ENCODE data around the gene PDCD1.

PDCD1 gene

GRCh38 chr2:241870081-241870541 is 11.4 kb upstream of the PDCD1 start:
- no peaks in the 10 kb centered on the region for H3K27me3 ChIP-seq (ENCODE audit: insufficient read depth, low read length, poor library complexity)
- H3K4me3 ChIP-seq (ENCODE audit: low read depth in 1 of 2, low read length in 2 of 2), result no peak overlapping the region
- H3K36me3 ChIP-seq (ENCODE audit: insufficient read depth, low read length), result no peaks in the 10 kb centered on the region
- peaks cover 71% of the 10 kb centered on the region for H3K4me1 ChIP-seq (ENCODE audit: insufficient read depth, low read length)
- H3K27ac ChIP-seq (ENCODE audit: low read length), result no peak overlapping the region
- DNase-seq (no peak), ATAC-seq (ENCODE audit: insufficient read depth, low read depth) (no peak)
- no peaks in the 10 kb centered on the region for H3K79me2 ChIP-seq (ENCODE audit: insufficient read depth, low read length)
- no peak for TF ChIP-seq EZH2 (IDR thresholded peaks at IDR 0.05; ENCODE audit: borderline replicate concordance, low read depth, low read length, severe bottlenecking)
- TF ChIP-seq CTCF (IDR thresholded peaks at IDR 0.05; ENCODE audit: borderline replicate concordance, extremely low read depth, low read length, poor library complexity, severe bottlenecking), result no peak
- H2AFZ ChIP-seq (ENCODE audit: low read depth, low read length), result no peak overlapping the region
- H3K9me3 ChIP-seq (ENCODE audit: insufficient read depth, low read length, severe bottlenecking), result no peaks in the 10 kb centered on the region
- H4K20me1 ChIP-seq (ENCODE audit: insufficient read depth, low read length), result peaks cover 28% of the 10 kb centered on the region
- no peak overlapping the region for H3K9ac ChIP-seq (ENCODE audit: low read depth, low read length)
- H3K4me2 ChIP-seq (ENCODE audit: insufficient read depth, low read length), result no peak overlapping the region

DNA sequence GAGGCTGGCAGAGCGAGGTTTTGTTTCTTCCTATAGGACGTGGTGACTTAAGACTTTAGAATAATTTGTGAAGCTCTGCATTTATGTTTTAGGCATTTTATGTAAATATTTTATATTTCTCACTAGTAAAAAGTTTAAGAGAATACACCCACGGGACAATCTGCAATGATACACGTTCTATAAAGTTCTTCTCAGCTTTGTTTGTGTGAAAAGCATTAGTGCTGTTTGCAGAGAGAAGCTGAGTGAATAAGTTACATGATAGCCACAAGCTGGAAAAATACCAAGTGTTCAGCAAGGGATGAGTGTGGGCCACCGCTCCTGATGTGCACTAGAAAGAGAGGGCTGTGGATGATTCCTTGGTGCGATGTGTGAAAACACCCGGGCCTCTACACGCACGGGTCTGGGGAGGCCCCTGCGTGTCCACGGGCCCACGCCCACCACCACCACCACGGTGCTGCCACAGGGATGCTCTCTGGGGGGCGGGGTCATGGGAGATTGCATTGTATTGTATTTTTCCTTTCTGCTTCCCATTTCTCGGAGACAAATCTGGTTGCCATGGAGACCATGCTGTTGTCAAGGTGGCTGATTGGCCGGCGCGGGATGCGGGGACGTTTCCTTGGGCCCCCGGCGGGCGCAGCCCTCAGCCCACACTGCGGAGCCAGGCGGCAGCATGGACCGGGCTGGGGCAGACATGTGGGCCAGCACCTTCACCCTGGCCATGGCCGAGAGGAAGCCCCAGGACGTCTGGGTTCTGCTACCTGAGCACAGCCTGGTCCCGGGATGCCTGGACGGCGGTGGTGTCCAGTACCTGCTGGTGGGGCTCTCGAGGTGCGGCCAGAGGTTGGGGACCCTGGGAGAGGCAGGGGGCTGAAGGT is 10.6 kb upstream of the PDCD1 start, which contains the start of gene RTP5:
Gene RTP5, plus strand, starts transcription at position 643 of the 875 bp plus-strand sequence. Its CDS starts 28 bp downstream, at position 671.
- no peaks in the 10 kb centered on the region for H3K36me3 ChIP-seq (ENCODE audit: insufficient read depth, low read length)
- peak within 1 kb of the TSS; percentile 27; the same call in 1 of the 2 replicates for H3K9ac ChIP-seq (ENCODE audit: low read depth, low read length)
- no peaks in the 10 kb centered on the region for H3K27me3 ChIP-seq (ENCODE audit: insufficient read depth, low read length, poor library complexity)
- peak within 1 kb of the TSS; percentile 52 for H3K4me2 ChIP-seq (ENCODE audit: insufficient read depth, low read length)
- H3K27ac ChIP-seq (ENCODE audit: low read length), result peak within 1 kb of the TSS; percentile 58
- H4K20me1 ChIP-seq (ENCODE audit: insufficient read depth, low read length), result peaks cover 28% of the 10 kb centered on the region
- H2AFZ ChIP-seq (ENCODE audit: low read depth, low read length), result no peak within 1 kb of the TSS
- TF ChIP-seq CTCF (IDR thresholded peaks at IDR 0.05; ENCODE audit: borderline replicate concordance, extremely low read depth, low read length, poor library complexity, severe bottlenecking) (no peak), EZH2 (IDR thresholded peaks at IDR 0.05; ENCODE audit: borderline replicate concordance, low read depth, low read length, severe bottlenecking) (no peak)
- H3K4me1 ChIP-seq (ENCODE audit: insufficient read depth, low read length), result peaks cover 79% of the 10 kb centered on the region
- H3K79me2 ChIP-seq (ENCODE audit: insufficient read depth, low read length), result no peaks in the 10 kb centered on the region
- H3K4me3 ChIP-seq (ENCODE audit: low read depth in 1 of 2, low read length in 2 of 2), result no peak within 1 kb of the TSS
- no peaks in the 10 kb centered on the region for H3K9me3 ChIP-seq (ENCODE audit: insufficient read depth, low read length, severe bottlenecking)
- no peak for ATAC-seq (ENCODE audit: insufficient read depth, low read depth)
- DNase-seq, result no peak

GRCh38 chr2:241868661-241869081 is 10.0 kb upstream of the PDCD1 start:
- Histone ChIP-seq H3K4me1 (ENCODE audit: insufficient read depth, low read length) (peaks cover 86% of the 10 kb centered on the region), H4K20me1 (ENCODE audit: insufficient read depth, low read length) (peaks cover 28% of the 10 kb centered on the region), H3K9me3 (ENCODE audit: insufficient read depth, low read length, severe bottlenecking) (no peaks in the 10 kb centered on the region), H3K79me2 (ENCODE audit: insufficient read depth, low read length) (no peaks in the 10 kb centered on the region), H2AFZ (ENCODE audit: low read depth, low read length) (no peak overlapping the region), H3K9ac (ENCODE audit: low read depth, low read length) (peak overlapping the region; percentile 27; the same call in 1 of the 2 replicates), H3K4me2 (ENCODE audit: insufficient read depth, low read length) (peak overlapping the region; percentile 52), H3K4me3 (ENCODE audit: low read depth in 1 of 2, low read length in 2 of 2) (no peak overlapping the region), H3K27me3 (ENCODE audit: insufficient read depth, low read length, poor library complexity) (no peaks in the 10 kb centered on the region), H3K36me3 (ENCODE audit: insufficient read depth, low read length) (no peaks in the 10 kb centered on the region), H3K27ac (ENCODE audit: low read length) (peak overlapping the region; percentile 58)
- no peak for DNase-seq
- no peak for ATAC-seq (ENCODE audit: insufficient read depth, low read depth)
- TF ChIP-seq CTCF (IDR thresholded peaks at IDR 0.05; ENCODE audit: borderline replicate concordance, extremely low read depth, low read length, poor library complexity, severe bottlenecking) (no peak), EZH2 (IDR thresholded peaks at IDR 0.05; ENCODE audit: borderline replicate concordance, low read depth, low read length, severe bottlenecking) (no peak)
